HEK293 (cell line): ENCODE data around the gene CSRP1.
A peak's percentile ranks its signal among the peaks of the same experiment; 100 is the strongest.

Experiments
- BCL11A ChIP-seq: fragments of 450-650 bp; formaldehyde crosslinking; IDR thresholded peaks from 2 replicates; pipeline ENCODE4 v1.5.1; 2016; ENCODE audit warnings: low read depth, missing biosample characterization, missing genetic modification characterization
- KLF7 ChIP-seq: fragments of 450-650 bp; formaldehyde crosslinking; IDR thresholded peaks from 2 replicates; pipeline ENCODE4 v1.5.1; 2016; ENCODE audit warnings: missing biosample characterization, missing genetic modification characterization, borderline replicate concordance
- KLF9 ChIP-seq: fragments of 450-650 bp; formaldehyde crosslinking; IDR thresholded peaks from 2 replicates; pipeline ENCODE4 v1.5.1; 2016; ENCODE audit warnings: missing biosample characterization, missing genetic modification characterization, low read depth
- PRDM10 ChIP-seq: fragments of 450-650 bp; formaldehyde crosslinking; IDR thresholded peaks from 2 replicates; pipeline ENCODE4 v1.5.1; 2016; ENCODE audit warnings: missing biosample characterization, missing genetic modification characterization
- WT1 ChIP-seq: fragments of 450-650 bp; formaldehyde crosslinking; IDR thresholded peaks from 2 replicates; pipeline ENCODE4 v1.5.1; 2016; ENCODE audit warnings: missing biosample characterization, missing genetic modification characterization
- ZBTB26 ChIP-seq: fragments of 450-650 bp; formaldehyde crosslinking; optimal IDR thresholded peaks from 2 replicates; pipeline ENCODE3; 2016; ENCODE audit warnings: missing biosample characterization, mild to moderate bottlenecking, missing genetic modification characterization
- ZBTB48 ChIP-seq: fragments of 450-650 bp; formaldehyde crosslinking; IDR thresholded peaks from 2 replicates; pipeline ENCODE4 v1.5.1; 2016; ENCODE audit warnings: missing biosample characterization, missing genetic modification characterization
- ZFHX2 ChIP-seq: fragments of 450-650 bp; formaldehyde crosslinking; conservative IDR thresholded peaks from 2 replicates; pipeline ENCODE4 v1.5.1; 2016; ENCODE audit warnings: missing biosample characterization, missing genetic modification characterization
- ZNF132 ChIP-seq: fragments of 450-650 bp; formaldehyde crosslinking; IDR thresholded peaks from 2 replicates; pipeline ENCODE4 v1.5.1; 2017; ENCODE audit warnings: missing biosample characterization, missing genetic modification characterization, borderline replicate concordance
- ZNF148 ChIP-seq: fragments of 450-650 bp; formaldehyde crosslinking; IDR thresholded peaks from 2 replicates; pipeline ENCODE4 v1.5.0; 2017; ENCODE audit warnings: missing biosample characterization, missing genetic modification characterization, borderline replicate concordance
- ZNF2 ChIP-seq: fragments of 450-650 bp; formaldehyde crosslinking; IDR thresholded peaks from 2 replicates; pipeline ENCODE4 v1.5.1; 2016; ENCODE audit warnings: missing biosample characterization, missing genetic modification characterization
- ZNF335 ChIP-seq: fragments of 450-650 bp; formaldehyde crosslinking; conservative IDR thresholded peaks from 2 replicates; pipeline ENCODE4 v1.5.1; 2016; ENCODE audit warnings: missing biosample characterization, missing genetic modification characterization
- ZNF394 ChIP-seq: fragments of 450-650 bp; formaldehyde crosslinking; IDR thresholded peaks from 2 replicates; pipeline ENCODE4 v1.5.1; 2016; ENCODE audit warnings: missing biosample characterization, missing genetic modification characterization, mild to moderate bottlenecking, moderate library complexity, borderline replicate concordance
- ZNF416 ChIP-seq: fragments of 450-650 bp; formaldehyde crosslinking; IDR thresholded peaks from 2 replicates; pipeline ENCODE4 v1.5.1; 2016; ENCODE audit warnings: missing biosample characterization, missing genetic modification characterization
- ZNF423 ChIP-seq: fragments of 450-650 bp; formaldehyde crosslinking; IDR thresholded peaks from 2 replicates; pipeline ENCODE4 v1.5.1; 2016; ENCODE audit warnings: missing biosample characterization, missing genetic modification characterization
- ZNF529 ChIP-seq: fragments of 450-650 bp; formaldehyde crosslinking; IDR thresholded peaks from 2 replicates; pipeline ENCODE4 v1.5.1; 2017; ENCODE audit warnings: missing genetic modification characterization, missing biosample characterization; ENCODE audit not compliant: insufficient replicate concordance
- ZNF555 ChIP-seq: fragments of 450-650 bp; formaldehyde crosslinking; conservative IDR thresholded peaks from 2 replicates; pipeline ENCODE4 v1.5.1; 2017; ENCODE audit warnings: missing biosample characterization, mild to moderate bottlenecking, missing genetic modification characterization, inconsistent platforms
- ZNF596 ChIP-seq: fragments of 450-650 bp; IDR thresholded peaks from 2 replicates; pipeline ENCODE4 v1.5.0; 2018; ENCODE audit warnings: missing biosample characterization, mild to moderate bottlenecking, missing genetic modification characterization, moderate library complexity
- ZNF600 ChIP-seq: fragments of 450-650 bp; formaldehyde crosslinking; IDR thresholded peaks from 2 replicates; pipeline ENCODE4 v1.5.1; 2016; ENCODE audit warnings: missing biosample characterization, missing genetic modification characterization
- ZNF639 ChIP-seq: fragments of 450-650 bp; formaldehyde crosslinking; IDR thresholded peaks from 2 replicates; pipeline ENCODE4 v1.5.1; 2016; ENCODE audit warnings: missing biosample characterization, missing genetic modification characterization
- ZNF677 ChIP-seq: fragments of 450-650 bp; IDR thresholded peaks from 2 replicates; pipeline ENCODE4 v1.5.0; 2018; ENCODE audit warnings: missing biosample characterization, mild to moderate bottlenecking, missing genetic modification characterization, moderate library complexity
- ZNF791 ChIP-seq: fragments of 450-650 bp; formaldehyde crosslinking; IDR thresholded peaks from 2 replicates; pipeline ENCODE4 v1.5.1; 2016; ENCODE audit warnings: missing biosample characterization, missing genetic modification characterization
- ZNF792 ChIP-seq: fragments of 450-650 bp; formaldehyde crosslinking; IDR thresholded peaks from 2 replicates; pipeline ENCODE4 v1.5.1; 2016; ENCODE audit warnings: missing biosample characterization, missing genetic modification characterization
- ZSCAN4 ChIP-seq: fragments of 450-650 bp; formaldehyde crosslinking; IDR thresholded peaks from 2 replicates; pipeline ENCODE4 v1.5.1; 2017; ENCODE audit warnings: missing biosample characterization, missing genetic modification characterization
- TF ChIP-seq, protein P1 (sequence below): fragments of 450-650 bp; formaldehyde crosslinking; IDR thresholded peaks from 2 replicates; pipeline ENCODE4 v1.5.1; 2016; ENCODE audit warnings: missing biosample characterization, missing genetic modification characterization, borderline replicate concordance

CSRP1 gene

GRCh38 chr1:201447903-201448871 is 58.7 kb downstream of the CSRP1 start (continued):
- TF ChIP-seq ZNF639 (tag by site-specific recombination) (no peak), ZNF555 (tag by site-specific recombination) (no peak), ZNF416 (no peak), WT1 (tag by site-specific recombination) (no peak), ZSCAN4 (tag by site-specific recombination) (no peak), PRDM10 (no peak), ZNF596 (tag by site-specific recombination) (no peak), KLF7 (tag by site-specific recombination) (no peak), ZBTB26 (tag by site-specific recombination) (no peak), ZNF132 (no peak), ZNF148 (tag by site-specific recombination) (no peak), ZNF335 (tag by site-specific recombination) (no peak), ZNF677 (tag by site-specific recombination) (no peak), ZNF2 (no peak), ZNF529 (tag by site-specific recombination) (no peak), ZBTB48 (tag by site-specific recombination) (peak; percentile 65), ZNF791 (tag by site-specific recombination) (no peak), ZNF792 (tag by site-specific recombination) (no peak), KLF9 (tag by site-specific recombination) (no peak), ZNF423 (tag by site-specific recombination) (no peak), ZFHX2 (peak; percentile 90), BCL11A (tag by site-specific recombination) (0 out of 2 replicates have a peak, but pooled peaks have one; percentile 6), ZNF394 (tag by site-specific recombination) (no peak), ZNF600 (peak; percentile 74)
- TF ChIP-seq, protein P1, sequence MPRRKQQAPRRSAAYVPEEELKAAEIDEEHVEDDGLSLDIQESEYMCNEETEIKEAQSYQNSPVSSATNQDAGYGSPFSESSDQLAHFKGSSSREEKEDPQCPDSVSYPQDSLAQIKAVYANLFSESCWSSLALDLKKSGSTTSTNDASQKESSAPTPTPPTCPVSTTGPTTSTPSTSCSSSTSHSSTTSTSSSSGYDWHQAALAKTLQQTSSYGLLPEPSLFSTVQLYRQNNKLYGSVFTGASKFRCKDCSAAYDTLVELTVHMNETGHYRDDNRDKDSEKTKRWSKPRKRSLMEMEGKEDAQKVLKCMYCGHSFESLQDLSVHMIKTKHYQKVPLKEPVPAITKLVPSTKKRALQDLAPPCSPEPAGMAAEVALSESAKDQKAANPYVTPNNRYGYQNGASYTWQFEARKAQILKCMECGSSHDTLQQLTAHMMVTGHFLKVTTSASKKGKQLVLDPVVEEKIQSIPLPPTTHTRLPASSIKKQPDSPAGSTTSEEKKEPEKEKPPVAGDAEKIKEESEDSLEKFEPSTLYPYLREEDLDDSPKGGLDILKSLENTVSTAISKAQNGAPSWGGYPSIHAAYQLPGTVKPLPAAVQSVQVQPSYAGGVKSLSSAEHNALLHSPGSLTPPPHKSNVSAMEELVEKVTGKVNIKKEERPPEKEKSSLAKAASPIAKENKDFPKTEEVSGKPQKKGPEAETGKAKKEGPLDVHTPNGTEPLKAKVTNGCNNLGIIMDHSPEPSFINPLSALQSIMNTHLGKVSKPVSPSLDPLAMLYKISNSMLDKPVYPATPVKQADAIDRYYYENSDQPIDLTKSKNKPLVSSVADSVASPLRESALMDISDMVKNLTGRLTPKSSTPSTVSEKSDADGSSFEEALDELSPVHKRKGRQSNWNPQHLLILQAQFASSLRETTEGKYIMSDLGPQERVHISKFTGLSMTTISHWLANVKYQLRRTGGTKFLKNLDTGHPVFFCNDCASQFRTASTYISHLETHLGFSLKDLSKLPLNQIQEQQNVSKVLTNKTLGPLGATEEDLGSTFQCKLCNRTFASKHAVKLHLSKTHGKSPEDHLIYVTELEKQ (tag by site-specific recombination): no peak
